Activated T-cell treated with anti-CD3 and anti-CD28 coated beads for 48 hours (primary cell): ENCODE results near the gene JHY.

Experiments
- DNase-seq: peaks from one replicate; pipeline ENCODE4 v3.0.0-alpha.2; 2020; ENCODE audit warnings: low read depth

JHY gene

GRCh38 chr11:122951211-122951610 is 68.7 kb downstream of the JHY start:
- DNase-seq, result no peak

- no peak for DNase-seq
Measured at GRCh38 chr11:122954455-122954854, 71.9 kb downstream of the JHY start.

- no peak for DNase-seq
Measured at GRCh38 chr11:122963961-122964360, 81.4 kb downstream of the JHY start.

GRCh38 chr11:122976061-122976733 is 93.6 kb downstream of the JHY start:
- DNase-seq, result no peak

- DNase-seq, result no peak
Measured at GRCh38 chr11:122976734-122977469, 94.3 kb downstream of the JHY start.

GRCh38 chr11:122977470-122978298 is 95.1 kb downstream of the JHY start:
- DNase-seq, result no peak

- no peak for DNase-seq
Measured at GRCh38 chr11:122978299-122978620, 95.7 kb downstream of the JHY start.

- no peak for DNase-seq
Measured at GRCh38 chr11:122979103-122979814, 96.7 kb downstream of the JHY start.

- DNase-seq, result no peak
Measured at GRCh38 chr11:122979815-122980595, 97.4 kb downstream of the JHY start.

- DNase-seq, result peak; percentile 49
Measured at GRCh38 chr11:122981388-122982264, 99.1 kb downstream of the JHY start, which contains the start of gene BSX. Gene BSX, minus strand, starts transcription at chr11:122981834. Its CDS starts 163 bp downstream, at chr11:122981671.

- no peak for DNase-seq
Measured at GRCh38 chr11:122983438-122984185, 101.1 kb downstream of the JHY start.

- no peak for DNase-seq
Measured at GRCh38 chr11:122984186-122985011, 101.8 kb downstream of the JHY start.

GRCh38 chr11:122995526-122995925 is 113.0 kb downstream of the JHY start:
- no peak for DNase-seq

GRCh38 chr11:122998727-122999366 is 116.3 kb downstream of the JHY start:
- no peak for DNase-seq

GRCh38 chr11:123000721-123001120 is 118.2 kb downstream of the JHY start:
- DNase-seq, result no peak

GRCh38 chr11:123006860-123007542 is 124.4 kb downstream of the JHY start:
- no peak for DNase-seq
